SK-N-SH (cell line): ENCODE results near the gene BCL11B. TPM values are rescaled to one million over a fixed set of nuclear protein-coding genes. Genes with fewer than 3 reads are reported as not detected.

Experiments
- CTCF ChIA-PET: fragments of 300-600, 350-600 bp; formaldehyde crosslinking; extraction: SDS; loops from one replicate; lab custom pipeline; 2021; lab: Yijun Ruan, JAX
- POLR2A ChIA-PET: fragments of 350-600 bp; sonication (Branson Sonifier 250); formaldehyde crosslinking; extraction: SDS; loops from one replicate; lab custom pipeline; 2020; ENCODE audit warnings: antibody characterized with exemption, inconsistent platforms; lab: Yijun Ruan, JAX
- DNase-seq: peaks from one replicate; pipeline ENCODE4 v3.0.0; 2012
- H2AFZ ChIP-seq: fragments of 200-600 bp; sonication (generic); 2 replicates; pipeline ENCODE4 v1.8.1; 2016; ENCODE audit warnings: antibody characterized with exemption, mild to moderate bottlenecking, low read depth
- H3F3A ChIP-seq: fragments of 200-600 bp; sonication (generic); replicated peaks from 2 replicates; pipeline ENCODE3; 2016; ENCODE audit warnings: antibody characterized with exemption, mild to moderate bottlenecking; ENCODE audit not compliant: insufficient read depth
- H3K27ac ChIP-seq, 2 experiments: fragments of 200-500 bp in 1 of 2; fragments of 200-600 bp in 1 of 2; sonication (Bioruptor generic) in 1 of 2; sonication (generic), shearing (Covaris generic) in 1 of 2; 2 replicates each; pipeline versions ENCODE4 v1.5.1 to v1.6.1; 2014 to 2016; ENCODE audit warnings: low read depth in 2 of 2, inconsistent platforms in 1 of 2, low read length in 1 of 2, mild to moderate bottlenecking in 1 of 2, mixed read lengths in 1 of 2
- H3K27me3 ChIP-seq: fragments of 200-600 bp; sonication (generic), shearing (Covaris generic); 2 replicates; pipeline ENCODE4 v1.6.1; 2016; ENCODE audit warnings: mixed run types; ENCODE audit not compliant: insufficient read depth
- H3K36me3 ChIP-seq, 2 experiments: fragments of 200-500 bp in 1 of 2; fragments of 200-600 bp in 1 of 2; sonication (Bioruptor generic) in 1 of 2; sonication (generic) in 1 of 2; replicated peaks in 1 of 2; 2 replicates each; pipeline versions ENCODE3 to v1.5.1; 2014 to 2016; ENCODE audit warnings: low read length in 1 of 2, mild to moderate bottlenecking in 1 of 2; ENCODE audit not compliant: insufficient read depth in 2 of 2, control insufficient read depth in 1 of 2
- H3K4me1 ChIP-seq, 2 experiments: fragments of 200-500 bp in 1 of 2; fragments of 200-600 bp in 1 of 2; sonication (Bioruptor generic) in 1 of 2; sonication (generic), shearing (Covaris generic) in 1 of 2; 2 replicates each; pipeline versions ENCODE4 v1.5.1 to v1.6.1; 2014 to 2016; ENCODE audit warnings: low read depth in 1 of 2, low read length in 1 of 2, mixed run types in 1 of 2; ENCODE audit not compliant: insufficient read depth in 2 of 2, control insufficient read depth in 1 of 2
- H3K4me2 ChIP-seq: fragments of 200-600 bp; sonication (generic), shearing (Covaris generic); 2 replicates; pipeline ENCODE4 v1.6.1; 2017; ENCODE audit warnings: mixed run types
- H3K4me3 ChIP-seq, 2 experiments: fragments of 200-500 bp in 1 of 2; fragments of 200-600 bp in 1 of 2; sonication (Bioruptor generic) in 1 of 2; sonication (generic), shearing (Covaris generic) in 1 of 2; 2 replicates each; pipeline versions ENCODE4 v1.5.1 to v1.8.1; 2014 to 2016; ENCODE audit warnings: low read depth in 2 of 2, inconsistent platforms in 1 of 2, low read length in 1 of 2, mild to moderate bottlenecking in 1 of 2, mixed read lengths in 1 of 2, moderate library complexity in 1 of 2
- H3K79me2 ChIP-seq: fragments of 200-600 bp; sonication (generic); 2 replicates; pipeline ENCODE4 v1.8.1; 2017; ENCODE audit warnings: mild to moderate bottlenecking; ENCODE audit not compliant: insufficient read depth
- H3K9ac ChIP-seq: fragments of 200-600 bp; sonication (generic); 2 replicates; pipeline ENCODE4 v1.6.1; 2017; ENCODE audit warnings: mixed run types
- H3K9me2 ChIP-seq: fragments of 200-600 bp; sonication (generic); 2 replicates; pipeline ENCODE4 v1.6.1; 2017; ENCODE audit warnings: mixed run types
- H3K9me3 ChIP-seq: fragments of 200-600 bp; sonication (generic); 2 replicates; pipeline ENCODE4 v1.6.1; 2017; ENCODE audit warnings: mixed run types, mild to moderate bottlenecking, moderate library complexity
- H4K20me1 ChIP-seq: fragments of 200-600 bp; sonication (generic); 2 replicates; pipeline ENCODE4 v1.6.1; 2017; ENCODE audit warnings: mild to moderate bottlenecking, mixed run types; ENCODE audit not compliant: insufficient read depth
- EP300 ChIP-seq, 2 experiments: IDR thresholded peaks; 2 replicates each; pipeline versions ENCODE4 v1.4.0 to v1.6.1; 2012; ENCODE audit warnings: borderline replicate concordance in 1 of 2, low read depth in 1 of 2, low read length in 1 of 2
- GATA2 ChIP-seq: sonication (generic); formaldehyde crosslinking; IDR thresholded peaks from 2 replicates; pipeline ENCODE4 v1.5.0; 2020; ENCODE audit warnings: mild to moderate bottlenecking, missing genetic modification reagents
- MEF2A ChIP-seq: IDR thresholded peaks from 2 replicates; pipeline ENCODE4 v1.4.0; 2012; ENCODE audit warnings: low read depth, borderline replicate concordance
- NFIC ChIP-seq: IDR thresholded peaks from 2 replicates; pipeline ENCODE4 v1.4.0; 2012; ENCODE audit warnings: borderline replicate concordance
- NRF1 ChIP-seq: IDR thresholded peaks from 2 replicates; pipeline ENCODE4 v1.6.1; 2012; ENCODE audit warnings: low read depth, mild to moderate bottlenecking, low read length
- RAD21 ChIP-seq: IDR thresholded peaks from 2 replicates; pipeline ENCODE4 v1.6.1; 2012; ENCODE audit warnings: mild to moderate bottlenecking, low read length
- RCOR1 ChIP-seq: fragments of 150-350 bp; IDR thresholded peaks from 2 replicates; pipeline ENCODE4 v1.6.1; 2017; ENCODE audit warnings: antibody characterized with exemption, low read length
- SMC3 ChIP-seq: IDR thresholded peaks from 2 replicates; pipeline ENCODE4 v1.6.1; 2012; ENCODE audit warnings: low read depth, low read length, improper control_type of control experiment
- WGBS: methylation state at CpG from one replicate; pipeline ENCODE4 v1.1.6; 2017; ENCODE audit warnings: low lambda C conversion rate; 5-methylcytosine and 5-hydroxymethylcytosine counted together
- polyA plus RNA-seq, 3 experiments: library from polyadenylated mRNA; depleted of rRNA; stranded (reverse); fragments of >200 nt; gene quantifications; 2 replicates each; pipeline ENCODE4 v1.2.3, GENCODE V29; 2012
- TF ChIP-seq, protein P1 (sequence below): fragments of 200-600 bp; sonication (generic); IDR thresholded peaks from 2 replicates; pipeline ENCODE4 v1.6.1; 2017; ENCODE audit warnings: antibody characterized with exemption, mild to moderate bottlenecking, moderate library complexity

The BCL11B gene
- polyA plus RNA-seq, 1 of the 3 experiments (the other 2 are of a cell fraction): not detected

- TF ChIP-seq RCOR1 (0 out of 2 replicates have a peak, but pooled peaks have one; percentile 17), NFIC (no peak), SMC3 (peak; percentile 76), RAD21 (peak; percentile 95)
- TF ChIP-seq, protein P1, sequence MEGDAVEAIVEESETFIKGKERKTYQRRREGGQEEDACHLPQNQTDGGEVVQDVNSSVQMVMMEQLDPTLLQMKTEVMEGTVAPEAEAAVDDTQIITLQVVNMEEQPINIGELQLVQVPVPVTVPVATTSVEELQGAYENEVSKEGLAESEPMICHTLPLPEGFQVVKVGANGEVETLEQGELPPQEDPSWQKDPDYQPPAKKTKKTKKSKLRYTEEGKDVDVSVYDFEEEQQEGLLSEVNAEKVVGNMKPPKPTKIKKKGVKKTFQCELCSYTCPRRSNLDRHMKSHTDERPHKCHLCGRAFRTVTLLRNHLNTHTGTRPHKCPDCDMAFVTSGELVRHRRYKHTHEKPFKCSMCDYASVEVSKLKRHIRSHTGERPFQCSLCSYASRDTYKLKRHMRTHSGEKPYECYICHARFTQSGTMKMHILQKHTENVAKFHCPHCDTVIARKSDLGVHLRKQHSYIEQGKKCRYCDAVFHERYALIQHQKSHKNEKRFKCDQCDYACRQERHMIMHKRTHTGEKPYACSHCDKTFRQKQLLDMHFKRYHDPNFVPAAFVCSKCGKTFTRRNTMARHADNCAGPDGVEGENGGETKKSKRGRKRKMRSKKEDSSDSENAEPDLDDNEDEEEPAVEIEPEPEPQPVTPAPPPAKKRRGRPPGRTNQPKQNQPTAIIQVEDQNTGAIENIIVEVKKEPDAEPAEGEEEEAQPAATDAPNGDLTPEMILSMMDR: peak; percentile 99
- DNase-seq: peak; percentile 82
- no peak overlapping the region for H2AFZ ChIP-seq
- peaks cover 76% of the 10 kb centered on the region for H3K27me3 ChIP-seq
- 14% methylated on average over 31 of the region's 31 CpGs for WGBS
- no peaks in the 10 kb centered on the region; a peak in 2 of 4 replicates for H3K4me1 ChIP-seq
- H3K9me3 ChIP-seq: no peaks in the 10 kb centered on the region
- H3K9me2 ChIP-seq: no peaks in the 10 kb centered on the region
- no peaks in the 10 kb centered on the region for H3K79me2 ChIP-seq
- no peak overlapping the region for H3K27ac ChIP-seq
- no peaks in the 10 kb centered on the region for H3F3A ChIP-seq
- no peaks in the 10 kb centered on the region for H3K36me3 ChIP-seq
- no peaks in the 10 kb centered on the region for H4K20me1 ChIP-seq
- peak overlapping the region; percentile 33; the same call in 1 of the 2 replicates for H3K4me2 ChIP-seq
- H3K4me3 ChIP-seq: peak overlapping the region in 1 of 2 experiments; percentile 38; a peak in 1 of 4 replicates
- ChIA-PET CTCF (interaction anchor here (0.9 to 4.2 kb wide), 28 partner anchors 9 to 1711 kb away, joined by 3 to 20 read pairs (median 5); no protein-coding TSS in a partner anchor), POLR2A (no interaction called here)
- H3K9ac ChIP-seq: no peak overlapping the region
Observed at GRCh38 chr14:99266181-99267178, 5.5 kb downstream of the BCL11B start.

DNA sequence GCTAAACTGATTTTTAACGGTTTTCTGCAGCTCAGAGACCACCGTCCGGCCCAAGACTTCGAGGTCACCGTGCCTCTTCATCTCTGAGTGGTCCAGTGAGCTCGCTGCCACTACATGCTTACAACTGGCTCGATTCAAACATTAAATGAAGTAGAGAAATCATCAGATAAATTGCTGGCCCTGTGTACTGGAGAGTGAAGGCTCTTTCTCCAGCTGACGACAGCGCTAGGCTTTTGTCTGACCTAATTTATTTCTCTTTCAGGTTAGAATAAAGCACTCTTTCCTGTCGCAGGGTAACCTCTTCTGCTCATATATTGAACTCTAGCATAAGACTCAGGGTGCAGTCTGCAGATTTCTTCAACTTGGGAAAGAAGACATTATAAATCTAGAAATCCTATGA, 6.4 kb downstream of the BCL11B start:
- no peaks in the 10 kb centered on the region for H3F3A ChIP-seq
- POLR2A ChIA-PET: interaction anchor here (1.2 kb wide), 1 partner anchor 14 kb away, joined by 3 read pairs; no protein-coding TSS in a partner anchor
- no peaks in the 10 kb centered on the region for H3K36me3 ChIP-seq
- no peaks in the 10 kb centered on the region for H3K79me2 ChIP-seq
- H3K9me2 ChIP-seq: no peaks in the 10 kb centered on the region
- DNase-seq: no peak
- TF ChIP-seq EP300 (IDR thresholded peaks at IDR 0.05; ENCODE audit: borderline replicate concordance in 1 of 2, low read depth in 1 of 2, low read length in 1 of 2) (no peak), MEF2A (no peak), GATA2 (CRISPR knock-in tag) (no peak), NRF1 (no peak)
- TF ChIP-seq, all 33 proteins: peak for 0
- WGBS: 8% methylated on average over 10 of the region's 10 CpGs
- Histone ChIP-seq H2AFZ (no peak overlapping the region), H3K4me1 (no peaks in the 10 kb centered on the region; a peak in 2 of 4 replicates), H3K9me3 (no peaks in the 10 kb centered on the region), H3K4me2 (no peak overlapping the region), H3K27me3 (peaks cover 83% of the 10 kb centered on the region), H3K9ac (no peak overlapping the region), H4K20me1 (no peaks in the 10 kb centered on the region), H3K27ac (no peak overlapping the region), H3K4me3 (no peak overlapping the region)
- CTCF ChIA-PET: interaction anchor here (1.1 to 4.2 kb wide), 9 partner anchors 9 to 244 kb away, joined by 3 to 20 read pairs (median 8); no protein-coding TSS in a partner anchor
